HG02884 (cell line): ENCODE results near the gene TMEM43.
A peak's percentile ranks its signal among the peaks of the same experiment; 100 is the strongest.

Source experiments
- ATAC-seq: cut with Tn5 transposase; IDR thresholded peaks from one replicate; pipeline ENCODE4 v1.9.1; 2021; ENCODE audit warnings: mild to moderate bottlenecking, moderate library complexity; ENCODE audit not compliant: unreplicated experiment

Gene TMEM43

GRCh38 chr3:14175383-14176037 lies 50.7 kb downstream of the TMEM43 start:
- peak; percentile 33 for ATAC-seq

DNA sequence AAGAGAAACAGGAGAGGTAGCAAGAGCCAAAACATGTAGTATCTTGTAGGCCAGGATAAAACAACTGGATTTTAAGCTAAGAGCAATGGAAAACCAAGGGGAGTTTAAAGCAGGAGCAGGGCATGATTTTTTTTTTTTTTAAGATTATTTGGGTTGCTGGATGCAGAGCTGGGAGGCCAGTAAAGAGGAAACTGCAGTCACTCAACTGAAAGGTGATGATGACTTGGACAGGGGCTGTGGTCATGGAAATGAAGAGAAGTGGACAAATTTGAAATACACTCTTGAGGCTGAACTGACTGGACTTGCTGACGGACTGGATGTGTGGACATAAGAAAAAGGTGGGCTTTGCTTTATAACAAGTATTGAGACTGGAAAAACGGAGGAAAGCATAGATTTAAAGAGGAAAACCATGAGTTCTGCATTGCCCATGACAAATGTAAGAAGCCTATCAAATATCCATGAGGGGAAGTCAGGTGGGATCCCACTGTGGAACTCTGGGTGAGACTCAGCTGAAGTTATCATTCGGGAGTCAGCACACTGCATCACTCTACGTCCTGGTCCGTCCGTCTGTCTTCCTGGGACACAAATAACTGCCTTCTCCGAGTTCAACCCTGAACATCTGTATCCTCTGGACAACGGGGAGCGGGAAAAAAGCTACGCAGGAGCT lies 52.9 kb downstream of the TMEM43 start:
- ATAC-seq: peak; percentile 6

- peak; percentile 89 for ATAC-seq
Observed at GRCh38 chr3:14178247-14179113, 53.6 kb downstream of the TMEM43 start, which contains the start of the genes LSM3 and XPC. LSM3 (plus strand) TSS chr3:14178817; CDS start chr3:14178861, 44 bp downstream. XPC (minus strand) TSS chr3:14178601; CDS start chr3:14178568, 33 bp downstream.

DNA sequence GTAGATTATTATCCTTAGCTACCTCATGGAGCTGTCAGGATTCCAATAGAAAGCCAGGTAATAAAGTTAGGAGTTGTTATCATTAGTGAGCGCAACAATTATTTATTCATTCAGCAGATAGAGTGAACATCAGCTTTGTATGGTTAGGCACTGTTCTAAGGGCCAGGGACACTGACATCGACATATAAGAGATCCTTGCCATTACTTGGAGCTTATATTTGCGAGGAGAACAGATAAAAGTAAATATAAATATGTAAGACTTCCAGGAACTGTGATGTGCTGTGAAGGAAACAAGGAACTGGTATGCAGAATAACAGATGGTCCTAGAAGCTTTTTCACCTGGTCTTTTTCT lies 54.2 kb downstream of the TMEM43 start:
- no peak for ATAC-seq

DNA sequence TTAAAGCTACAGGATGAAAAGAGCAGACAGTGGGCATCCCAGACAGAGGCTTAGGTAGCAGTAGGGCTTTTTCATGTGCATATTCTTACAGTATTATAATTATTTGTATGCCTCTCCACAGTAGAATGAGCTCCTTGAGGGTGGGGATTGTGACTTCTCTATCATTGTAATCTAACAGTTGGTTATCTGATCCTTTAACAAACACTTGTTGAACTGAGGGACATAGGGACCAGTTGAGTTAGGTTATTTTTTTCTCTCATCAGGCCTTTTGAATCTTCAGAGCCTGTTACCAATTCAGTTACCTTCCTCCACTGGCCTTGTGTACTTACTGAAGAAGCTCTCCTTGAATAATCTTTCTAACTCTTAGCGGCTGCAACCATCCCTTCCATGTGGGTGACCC lies 54.9 kb downstream of the TMEM43 start:
- ATAC-seq: no peak

GRCh38 chr3:14181253-14181652 lies 56.4 kb downstream of the TMEM43 start:
- no peak for ATAC-seq

DNA sequence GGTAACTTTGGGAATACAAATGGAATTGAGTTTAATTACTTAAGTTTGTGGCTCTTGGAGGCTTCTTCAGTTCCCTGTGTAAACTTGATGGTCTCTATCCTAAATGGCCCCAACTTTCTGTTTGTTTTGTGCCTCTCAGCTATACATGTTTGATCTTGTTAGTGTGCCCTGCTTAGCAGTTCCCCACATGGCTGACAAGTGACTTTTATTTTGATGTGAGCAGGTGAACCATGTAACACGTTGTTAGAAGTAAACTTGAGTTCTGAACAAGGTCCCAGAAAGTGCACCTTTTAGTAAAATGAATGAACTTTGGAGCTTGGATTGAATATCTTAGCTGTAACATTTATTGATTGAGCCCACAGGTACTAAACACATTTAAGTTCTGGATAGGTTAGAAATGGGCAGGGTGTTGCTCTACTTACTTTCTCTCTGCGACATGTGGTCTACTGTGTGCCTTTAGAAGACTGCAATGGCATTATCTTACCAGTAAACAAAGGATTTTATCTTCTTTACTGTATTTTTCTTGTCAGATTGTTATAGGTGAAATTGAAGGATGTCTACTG lies 58.2 kb downstream of the TMEM43 start:
- no peak for ATAC-seq

DNA sequence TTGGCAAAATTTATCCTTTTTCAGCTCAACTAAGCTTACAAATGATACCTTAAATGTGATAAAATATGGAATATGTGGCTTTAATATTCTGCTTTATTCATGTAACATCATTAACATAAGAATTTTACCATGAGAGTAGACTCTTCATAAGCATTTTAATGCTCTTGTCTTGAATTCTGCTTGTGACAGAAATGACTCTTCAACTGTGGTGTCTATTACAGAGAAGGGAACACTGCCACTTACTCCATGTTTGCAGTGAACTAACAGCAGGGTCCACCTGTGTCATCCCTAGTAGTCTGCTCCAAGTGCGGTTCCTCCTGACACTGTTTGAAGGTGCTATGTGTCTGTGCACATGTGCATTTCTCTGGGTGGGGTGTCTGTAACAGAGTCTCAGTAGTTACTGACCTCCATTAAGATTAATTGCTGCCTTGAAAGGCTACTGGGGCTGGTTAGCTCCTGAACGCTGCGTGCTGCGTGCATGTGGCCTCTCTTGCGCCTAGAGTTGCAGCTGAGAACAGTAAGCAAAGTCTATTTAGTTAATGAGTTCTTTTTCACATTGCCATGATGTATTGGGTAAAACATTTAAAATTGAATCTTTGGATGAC lies 62.1 kb downstream of the TMEM43 start:
- ATAC-seq: no peak

GRCh38 chr3:14188041-14188754 lies 63.3 kb downstream of the TMEM43 start:
- no peak for ATAC-seq
